Testis (tissue), 2 donors: Measurements from ENCODE around the gene GRK1.

Source experiments
- CTCF ChIP-seq, 3 experiments: fragments of 450-650 bp in 2 of 3; fragments of 200-600 bp in 1 of 3; sonication (generic) in 1 of 3; IDR thresholded peaks; one replicate each; pipeline ENCODE4 v1.5.1; 2016 to 2019; ENCODE audit warnings: antibody characterized with exemption in 3 of 3, mild to moderate bottlenecking in 2 of 3, moderate library complexity in 1 of 3
- POLR2A ChIP-seq: fragments of 450-650 bp; IDR thresholded peaks from one replicate; pipeline ENCODE4 v1.6.1; 2017; ENCODE audit warnings: antibody characterized with exemption, mild to moderate bottlenecking, moderate library complexity

GRCh38 chr13:113745059-113745458, 78.0 kb downstream of the GRK1 start:
- no peak for TF ChIP-seq CTCF (IDR thresholded peaks at IDR 0.05)
- no peak for TF ChIP-seq POLR2A
